AG04449 (cell line): Measurements from ENCODE around the gene BOLA2B.
A peak's percentile ranks its signal among the peaks of the same experiment; 100 is the strongest.

Experiments
- CTCF ChIA-PET: fragments of 350-600 bp; formaldehyde crosslinking; extraction: SDS; loops from one replicate; lab custom pipeline; 2021; ENCODE audit warnings: antibody characterized with exemption; lab: Yijun Ruan, JAX
- POLR2A ChIA-PET: fragments of 400-600, 350-600 bp; formaldehyde crosslinking; extraction: SDS; loops from one replicate; lab custom pipeline; 2020; ENCODE audit warnings: antibody characterized with exemption, inconsistent platforms; lab: Yijun Ruan, JAX
- DNase-seq: peaks from one replicate; pipeline ENCODE4 v3.0.0-alpha.2; 2010; ENCODE audit warnings: low read depth, low spot score
- H3K4me3 ChIP-seq: 2 replicates; pipeline ENCODE4 v1.5.1; 2011; ENCODE audit warnings: low read depth, mild to moderate bottlenecking, control low read depth, low read length
- TF ChIP-seq, protein P1 (sequence below): IDR thresholded peaks from one replicate; pipeline ENCODE4 v1.5.1; 2011; ENCODE audit warnings: mild to moderate bottlenecking, moderate library complexity, low read length, control low read depth, inconsistent platforms; ENCODE audit not compliant: insufficient read depth; ENCODE audit errors: missing control alignments

Gene BOLA2B

DNA sequence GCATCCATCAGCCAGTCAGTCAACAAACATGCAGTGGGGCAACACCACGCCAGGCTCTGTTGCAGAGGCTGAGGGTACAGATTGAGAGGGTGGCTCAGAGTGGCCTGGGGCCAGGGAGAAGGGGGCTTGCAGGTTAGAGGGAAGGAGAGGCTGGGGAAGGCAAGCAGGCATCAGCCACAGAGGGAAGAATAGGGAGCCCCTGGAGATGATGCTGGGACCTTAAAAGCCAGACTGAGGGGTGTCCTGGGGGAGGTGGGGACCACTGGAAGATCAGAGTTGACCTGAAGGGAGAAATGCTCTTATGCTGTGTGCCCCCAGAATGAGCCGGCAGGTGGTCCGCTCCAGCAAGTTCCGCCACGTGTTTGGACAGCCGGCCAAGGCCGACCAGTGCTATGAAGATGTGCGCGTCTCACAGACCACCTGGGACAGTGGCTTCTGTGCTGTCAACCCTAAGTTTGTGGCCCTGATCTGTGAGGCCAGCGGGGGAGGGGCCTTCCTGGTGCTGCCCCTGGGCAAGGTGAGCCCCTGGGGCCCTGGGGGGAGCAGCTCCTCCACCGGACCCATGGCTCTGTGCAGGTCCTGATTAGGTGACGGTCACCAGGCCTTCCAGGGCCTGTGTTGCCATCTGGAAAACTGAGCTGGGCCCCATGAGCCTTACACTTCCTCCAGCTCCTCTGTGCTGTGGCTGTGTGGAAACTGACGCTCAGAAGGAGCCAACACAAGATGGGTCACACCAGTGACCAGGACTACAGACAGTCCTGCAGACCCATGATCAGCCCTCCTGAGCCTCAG, 8.4 kb downstream of the BOLA2B start:
- no peak for DNase-seq
- CTCF ChIA-PET: interaction anchor here (0.8 to 1.3 kb wide), 2 partner anchors 94 to 225 kb away, joined by 3 read pairs; partner anchors contain the start of gene TBX6

DNA sequence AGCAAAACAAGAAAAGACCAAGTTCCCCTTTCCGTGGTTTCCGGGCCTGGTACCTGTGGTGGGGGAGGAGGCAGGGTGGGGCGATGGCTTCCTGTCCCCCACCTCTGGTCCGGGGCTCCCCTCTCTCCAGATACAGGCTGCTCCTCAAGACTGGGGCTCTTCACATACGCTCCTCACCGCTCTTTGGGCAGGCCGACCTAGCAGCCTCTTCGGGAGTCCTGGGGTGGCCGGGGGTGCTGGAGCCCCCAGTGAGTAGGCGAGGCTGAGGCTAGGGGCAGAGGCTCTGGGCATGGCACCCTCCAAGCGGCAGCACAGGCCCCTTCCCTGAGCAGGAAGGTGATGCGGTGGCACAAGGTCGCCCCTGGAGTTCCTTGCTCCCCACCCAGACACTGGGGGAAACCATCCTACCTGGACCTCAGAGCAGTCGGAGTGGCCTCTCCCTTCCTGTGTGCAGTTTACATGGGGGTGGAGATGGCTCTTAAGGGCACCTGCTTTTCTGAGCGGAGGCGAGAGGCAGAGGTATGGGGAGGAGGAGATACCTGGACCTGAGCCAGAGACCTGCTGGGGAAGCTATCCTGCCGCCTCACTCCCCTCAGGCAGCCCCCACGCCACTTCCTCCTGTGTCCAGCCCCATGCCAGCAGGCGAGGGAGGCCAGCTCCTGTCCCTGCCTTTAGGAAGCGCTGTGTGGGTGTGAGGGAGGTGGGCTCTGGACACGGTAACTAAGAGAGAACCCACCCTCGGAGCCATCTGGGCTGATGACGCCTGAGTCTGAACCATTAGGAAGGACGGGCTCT, 9.2 kb downstream of the BOLA2B start:
- no peak for DNase-seq
- peak overlapping the region; percentile 62 for H3K4me3 ChIP-seq
- TF ChIP-seq, protein P1, sequence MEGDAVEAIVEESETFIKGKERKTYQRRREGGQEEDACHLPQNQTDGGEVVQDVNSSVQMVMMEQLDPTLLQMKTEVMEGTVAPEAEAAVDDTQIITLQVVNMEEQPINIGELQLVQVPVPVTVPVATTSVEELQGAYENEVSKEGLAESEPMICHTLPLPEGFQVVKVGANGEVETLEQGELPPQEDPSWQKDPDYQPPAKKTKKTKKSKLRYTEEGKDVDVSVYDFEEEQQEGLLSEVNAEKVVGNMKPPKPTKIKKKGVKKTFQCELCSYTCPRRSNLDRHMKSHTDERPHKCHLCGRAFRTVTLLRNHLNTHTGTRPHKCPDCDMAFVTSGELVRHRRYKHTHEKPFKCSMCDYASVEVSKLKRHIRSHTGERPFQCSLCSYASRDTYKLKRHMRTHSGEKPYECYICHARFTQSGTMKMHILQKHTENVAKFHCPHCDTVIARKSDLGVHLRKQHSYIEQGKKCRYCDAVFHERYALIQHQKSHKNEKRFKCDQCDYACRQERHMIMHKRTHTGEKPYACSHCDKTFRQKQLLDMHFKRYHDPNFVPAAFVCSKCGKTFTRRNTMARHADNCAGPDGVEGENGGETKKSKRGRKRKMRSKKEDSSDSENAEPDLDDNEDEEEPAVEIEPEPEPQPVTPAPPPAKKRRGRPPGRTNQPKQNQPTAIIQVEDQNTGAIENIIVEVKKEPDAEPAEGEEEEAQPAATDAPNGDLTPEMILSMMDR: no peak
- POLR2A ChIA-PET: no interaction called here
- CTCF ChIA-PET: no interaction called here

More for the DNA sequence above, 8.4 kb downstream of the BOLA2B start:
- POLR2A ChIA-PET: no interaction called here
- TF ChIP-seq, protein P1: no peak
- no peak overlapping the region for H3K4me3 ChIP-seq

DNA sequence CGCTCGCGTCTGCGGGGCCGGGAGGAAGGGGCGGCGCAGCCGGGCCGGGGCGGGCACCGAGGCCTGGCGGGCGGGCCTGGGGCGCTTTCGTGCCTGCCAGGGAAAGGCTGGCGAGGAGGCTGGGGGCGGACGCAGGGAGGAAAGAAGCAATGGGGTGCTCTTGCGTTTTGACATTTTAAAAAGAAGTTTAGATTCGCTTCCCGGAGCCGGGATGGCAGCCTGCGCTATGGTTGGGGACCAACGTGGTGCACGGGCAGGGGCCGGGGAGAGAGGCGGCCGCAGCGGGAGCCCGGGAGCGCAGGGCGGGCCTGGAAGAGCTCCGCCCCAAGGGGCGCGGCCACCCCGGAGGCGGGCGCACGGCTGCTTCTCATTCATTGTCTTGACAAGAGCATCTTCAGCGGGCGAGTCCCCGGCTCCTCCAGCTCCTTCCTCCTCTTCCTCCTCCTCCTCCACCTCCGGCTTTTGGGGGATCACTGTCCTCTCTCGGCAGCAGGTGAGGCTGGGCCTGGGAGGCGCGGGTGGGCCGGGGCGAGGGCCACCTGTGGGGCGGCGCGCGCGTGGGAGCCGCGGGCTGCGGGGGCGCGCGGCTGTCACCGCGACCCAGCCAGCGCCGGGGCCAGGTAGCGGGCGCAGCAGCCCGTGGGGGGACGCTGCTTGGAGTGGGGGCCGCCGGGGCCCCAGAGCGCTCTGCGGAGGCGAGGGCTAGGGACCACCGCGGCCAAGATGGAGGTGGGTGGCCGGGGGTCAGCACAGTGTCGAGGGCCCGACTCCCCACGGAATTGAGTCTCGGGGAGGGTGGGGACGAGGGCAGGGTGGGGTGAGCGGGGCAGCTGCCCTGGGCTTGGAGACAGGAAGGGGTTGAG, 10.0 kb downstream of the BOLA2B start, which contains the start of gene CORO1A:
Gene CORO1A (plus strand): TSS at position 370 of the 863 bp plus-strand sequence. CDS start 1,608 bp downstream, outside the sequence.
- H3K4me3 ChIP-seq: peak within 1 kb of the TSS; percentile 62
- TF ChIP-seq, protein P1: no peak
- POLR2A ChIA-PET: no interaction called here
- CTCF ChIA-PET: no interaction called here
- no peak for DNase-seq

DNA sequence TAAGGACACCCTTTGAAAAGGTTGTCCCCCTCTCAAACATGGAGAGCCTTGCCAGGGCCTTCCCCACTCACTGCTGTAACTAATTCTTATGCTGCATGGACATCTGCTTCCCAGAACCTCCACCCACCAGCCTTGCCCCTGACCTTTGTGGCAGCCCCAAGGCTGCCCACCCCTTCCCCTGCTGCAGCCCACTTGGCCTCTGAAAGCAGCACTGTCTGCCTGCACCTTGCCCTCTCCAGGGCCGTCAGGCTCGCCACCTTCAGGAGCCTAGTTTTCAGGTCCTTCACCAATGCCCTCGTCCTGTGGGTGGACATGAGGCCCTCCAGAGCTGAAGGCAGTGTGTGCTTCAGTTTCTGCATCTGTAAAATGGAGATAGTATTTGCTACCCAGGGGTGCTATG, 12.7 kb downstream of the BOLA2B start:
- ChIA-PET CTCF (no interaction called here), POLR2A (interaction anchor here (0.6 kb wide), 1 partner anchor 577 kb away, joined by 3 read pairs; no protein-coding TSS in a partner anchor)
- TF ChIP-seq, protein P1: no peak
- DNase-seq: no peak
- H3K4me3 ChIP-seq: no peak overlapping the region

DNA sequence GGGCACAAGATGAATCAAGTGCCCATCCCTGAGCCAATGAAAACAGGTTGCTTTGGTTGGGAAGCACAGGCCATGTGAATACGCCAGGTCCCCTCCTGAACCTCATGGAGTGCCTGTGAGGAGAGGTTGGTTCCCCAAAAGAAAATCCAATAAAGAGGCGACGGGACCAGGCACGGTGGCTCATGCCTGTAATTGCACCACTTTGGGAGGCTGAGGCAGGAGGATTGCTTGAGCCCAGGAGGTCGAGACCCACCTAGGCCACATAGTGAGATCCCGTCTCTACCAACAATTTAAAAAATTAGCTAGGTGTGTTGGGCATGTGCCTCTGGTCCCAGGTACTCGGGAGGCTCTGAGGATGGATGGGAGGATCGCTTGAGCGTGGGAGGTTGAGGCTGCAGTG, 13.5 kb downstream of the BOLA2B start:
- H3K4me3 ChIP-seq: no peak overlapping the region
- DNase-seq: no peak
- POLR2A ChIA-PET: no interaction called here
- TF ChIP-seq, protein P1: no peak
- CTCF ChIA-PET: no interaction called here
